Islet precursor cell (in vitro differentiated cells): Measurements from ENCODE around the gene DNAJC5.
A peak's percentile ranks its signal among the peaks of the same experiment; 100 is the strongest.

ENCODE experiments used
- DNase-seq: peaks from one replicate; pipeline ENCODE4 v3.0.0-alpha.2; 2018

The DNAJC5 gene

DNA sequence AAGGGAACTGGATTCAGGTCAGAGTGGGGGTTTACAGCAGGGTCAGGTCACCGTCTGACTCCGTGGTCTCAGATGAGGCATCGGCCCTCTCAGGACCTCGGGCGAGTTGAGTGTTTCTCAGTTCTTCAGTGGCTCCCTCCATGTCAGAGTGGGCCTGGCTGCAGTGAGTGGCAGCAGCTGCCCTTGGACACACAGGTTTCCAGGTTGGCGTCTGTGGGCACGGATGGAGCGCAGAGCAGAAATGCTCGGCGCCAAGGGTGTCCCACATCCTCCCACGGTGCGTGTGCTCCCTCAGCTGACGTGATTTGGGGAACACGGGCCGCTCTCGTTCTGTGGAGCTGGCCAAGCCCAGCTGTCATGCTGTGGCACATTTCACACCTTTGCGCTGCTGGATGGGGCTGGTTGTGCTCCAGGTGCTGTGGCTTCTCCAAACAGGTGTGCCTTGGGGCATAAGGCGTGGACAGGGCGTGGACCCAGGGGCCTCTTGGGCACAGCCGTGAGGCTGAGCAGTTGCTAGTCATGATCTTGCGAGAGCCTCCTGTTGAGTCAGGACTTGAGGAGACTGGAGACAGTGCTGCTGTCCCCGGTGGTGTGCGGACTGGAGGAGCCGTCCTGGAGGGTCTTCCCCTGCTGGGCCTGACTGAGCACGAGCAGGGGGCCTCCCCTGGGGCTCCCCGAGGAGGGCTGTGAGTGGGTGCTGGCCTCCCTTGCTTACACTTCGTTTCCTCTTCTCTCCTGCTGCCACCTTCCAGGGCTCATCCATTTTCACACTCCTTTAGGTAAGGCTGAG is 9.5 kb upstream of the DNAJC5 start:
- DNase-seq: no peak

DNA sequence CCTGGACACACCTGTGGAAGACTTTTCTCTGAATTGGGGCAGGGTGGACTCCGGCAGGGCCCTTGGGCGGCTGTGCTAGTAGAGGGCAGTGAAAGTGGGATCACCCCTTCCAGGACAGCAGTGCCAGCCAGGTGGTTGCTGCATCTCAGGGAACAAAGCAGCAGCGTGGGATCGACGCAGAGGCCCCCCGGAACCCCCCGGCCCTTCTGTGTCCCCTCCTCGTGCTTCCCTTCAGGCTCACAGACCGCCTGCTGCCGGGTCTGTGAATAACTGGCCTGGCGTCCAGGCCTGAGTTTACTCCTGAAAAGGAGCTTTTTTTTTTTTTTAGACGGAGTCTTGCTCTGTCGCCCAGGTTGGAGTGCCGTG is 8.9 kb upstream of the DNAJC5 start:
- DNase-seq: no peak

DNA sequence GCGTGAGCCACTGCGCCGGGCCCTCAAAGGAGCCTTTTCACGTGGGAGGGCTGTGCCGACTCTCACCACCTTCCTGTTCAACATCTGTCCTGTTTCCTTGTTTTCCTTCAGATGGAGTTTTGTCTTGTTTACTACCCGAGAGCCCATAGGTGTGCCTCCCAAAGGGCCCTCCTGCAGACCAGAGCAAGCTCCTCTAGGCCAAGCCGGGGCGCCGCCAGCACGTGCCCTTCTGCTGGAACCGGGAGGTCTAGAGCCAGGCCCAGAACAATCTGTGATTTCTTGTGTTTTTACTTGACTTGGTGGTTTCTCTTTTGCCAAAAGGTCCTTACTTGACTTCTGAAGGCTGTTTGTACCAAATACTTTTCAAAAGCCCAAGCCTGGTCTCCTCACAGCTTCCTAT is 8.0 kb upstream of the DNAJC5 start:
- DNase-seq: no peak

DNA sequence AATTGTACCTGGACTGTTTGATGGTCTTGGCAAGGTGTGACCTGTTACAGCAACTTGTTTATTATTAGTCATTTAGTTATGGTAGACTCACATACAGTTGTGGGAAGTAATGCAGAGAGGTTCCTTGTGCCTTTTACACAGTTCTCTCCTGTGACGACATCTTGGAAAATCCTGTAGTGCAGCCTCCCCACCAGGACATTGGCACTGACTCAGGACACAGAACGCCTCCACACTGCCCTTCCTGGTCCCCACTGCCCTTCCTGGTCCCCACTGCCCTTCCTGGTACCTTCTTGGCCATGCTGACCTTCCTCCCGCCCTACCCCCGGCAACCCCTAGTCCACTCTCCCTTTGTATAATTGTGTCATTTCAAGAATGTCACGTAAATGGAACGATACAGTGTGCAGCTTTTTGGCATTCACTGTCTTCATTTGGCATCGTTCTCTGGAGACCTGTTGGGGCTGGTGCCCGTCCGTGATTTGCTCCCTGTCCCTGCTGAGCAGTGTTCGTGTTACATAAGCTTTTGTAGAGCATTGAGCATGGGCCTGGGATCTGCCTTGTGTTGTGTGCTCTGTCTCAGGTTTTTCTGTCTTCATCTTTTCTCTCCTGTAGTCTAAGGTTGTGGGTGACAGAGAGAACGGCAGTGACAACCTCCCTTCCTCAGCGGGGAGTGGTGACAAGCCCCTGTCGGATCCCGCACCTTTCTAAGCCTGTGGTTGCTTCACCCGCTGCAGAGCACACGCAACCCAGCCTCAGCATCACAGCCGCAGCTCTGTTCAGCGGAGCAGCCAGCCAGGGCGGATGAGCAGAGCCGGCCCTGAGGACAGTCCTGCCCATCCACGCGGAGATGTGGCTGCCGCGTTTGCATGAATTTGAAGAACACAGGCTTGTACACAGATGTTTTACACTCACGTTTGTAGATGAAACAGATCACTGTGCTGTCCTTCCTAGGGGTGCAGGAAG is 5.4 kb upstream of the DNAJC5 start:
- DNase-seq: no peak

DNA sequence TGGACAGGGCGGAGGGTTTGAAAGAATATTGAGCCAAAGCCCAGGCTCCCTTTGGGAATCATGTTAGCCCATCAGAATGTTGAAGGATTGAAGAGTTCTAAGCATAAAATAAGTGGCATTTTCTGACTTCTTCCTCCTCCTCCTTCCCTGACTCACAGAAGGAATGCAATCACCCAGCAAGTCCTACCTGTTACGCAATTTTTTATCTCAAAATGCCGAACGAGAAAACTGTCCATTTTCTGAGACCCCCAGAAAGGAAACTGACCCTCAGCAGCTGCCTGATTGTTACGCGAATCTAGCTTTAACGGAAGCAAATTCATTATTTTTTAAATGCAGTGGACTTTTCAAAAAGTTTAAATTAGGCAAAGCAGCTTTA is 4.7 kb upstream of the DNAJC5 start:
- no peak for DNase-seq

DNA sequence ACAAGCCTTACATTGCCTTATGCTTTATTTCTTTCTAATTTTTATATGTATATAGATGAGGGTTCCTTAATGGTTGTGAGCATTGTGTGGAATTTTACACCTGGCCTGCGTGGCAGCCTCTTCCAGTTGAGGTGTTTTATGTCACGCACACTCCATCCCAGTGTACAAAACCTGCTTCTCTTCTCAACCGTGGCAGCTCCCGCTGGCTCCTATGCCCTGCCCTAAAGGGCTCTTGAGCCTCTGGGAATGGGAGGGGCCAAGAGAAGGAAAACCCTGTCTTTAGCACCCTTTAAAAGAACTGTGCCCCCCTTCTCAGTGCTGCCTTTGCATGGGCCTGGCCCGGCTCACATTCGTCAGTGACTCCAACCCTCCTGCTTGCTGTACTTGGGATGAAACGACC is 4.3 kb upstream of the DNAJC5 start:
- no peak for DNase-seq

DNA sequence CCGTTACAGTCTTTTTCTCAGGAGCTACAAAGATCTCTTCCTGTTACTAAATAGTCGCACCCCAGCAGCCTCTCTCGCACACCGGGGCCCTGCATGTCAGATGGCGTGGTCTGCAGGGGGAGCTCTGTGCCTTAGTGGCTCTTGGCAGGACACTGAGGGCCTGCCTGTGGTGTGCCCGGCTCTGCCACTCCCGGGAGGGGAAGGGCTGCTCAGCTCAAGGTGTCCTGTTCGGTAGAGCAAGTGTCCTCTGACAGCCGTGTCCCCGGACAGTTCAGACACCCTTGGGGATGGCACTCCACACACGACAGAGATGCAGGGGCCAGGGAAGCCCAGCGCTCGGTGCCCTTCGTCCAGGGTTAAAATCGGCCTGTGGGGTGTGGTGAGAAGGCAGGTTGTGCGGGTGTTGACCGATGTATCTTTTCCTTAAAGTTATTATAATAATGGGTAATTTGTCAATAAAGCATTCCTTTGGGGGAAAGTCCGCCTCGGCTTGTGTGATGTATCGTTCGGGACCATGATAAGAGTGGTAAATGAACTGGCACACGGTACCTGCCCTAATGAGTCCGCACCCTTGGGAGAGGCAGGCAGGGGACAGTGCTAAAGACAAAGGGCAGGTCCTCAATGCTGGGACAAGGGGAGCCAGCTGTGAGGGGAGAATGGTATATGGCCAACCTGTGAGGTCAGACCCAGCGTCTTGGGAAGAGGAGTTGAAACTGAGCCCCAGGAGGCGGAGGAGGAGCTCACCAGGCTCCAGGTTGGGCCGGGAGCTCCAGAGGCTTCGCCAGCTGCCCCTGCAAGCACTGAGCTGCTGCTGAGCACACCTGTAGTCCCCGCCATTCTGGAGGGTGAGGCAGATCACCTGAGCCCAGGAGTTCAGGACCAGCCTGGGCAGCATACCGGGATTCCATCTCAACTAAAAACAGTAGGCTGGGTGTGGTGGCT is 3.6 kb upstream of the DNAJC5 start:
- no peak for DNase-seq

DNA sequence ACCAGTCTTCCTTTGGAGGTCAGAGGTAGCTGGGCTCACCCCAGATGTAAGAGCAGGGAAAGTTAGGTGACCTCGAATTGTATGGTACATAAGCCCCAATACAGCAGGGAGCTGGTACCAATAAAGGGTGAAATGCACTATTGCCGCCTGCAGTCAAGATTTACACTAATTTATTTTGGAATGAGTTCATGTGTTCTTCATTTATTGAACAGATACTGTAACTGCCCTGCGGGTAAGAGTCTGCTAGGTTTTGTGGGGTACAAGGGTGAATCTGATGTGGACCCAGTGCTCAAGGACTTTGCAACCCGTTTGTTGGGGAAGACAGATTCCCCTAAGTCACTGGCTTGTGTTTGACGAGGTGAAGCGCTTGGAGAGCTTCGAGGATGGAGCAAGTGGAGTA is 2.5 kb upstream of the DNAJC5 start:
- no peak for DNase-seq

DNA sequence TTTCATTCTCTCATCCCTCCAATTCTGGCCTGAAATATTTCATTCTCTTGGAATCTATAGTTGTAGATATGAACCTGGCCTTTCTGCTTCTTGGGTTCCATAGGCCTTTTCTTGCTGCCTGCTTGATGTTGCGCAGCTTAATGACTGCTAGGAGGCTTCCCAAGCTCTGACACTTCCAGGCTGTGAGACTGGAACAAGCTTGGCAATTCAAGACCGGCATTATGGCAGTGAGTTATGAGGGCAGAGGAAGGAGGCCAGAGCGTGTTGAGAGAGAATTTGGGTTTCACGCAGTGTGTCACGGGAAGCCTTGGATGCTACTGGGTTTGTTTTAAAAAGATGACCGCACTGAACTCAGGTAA is 948 bp upstream of the DNAJC5 start:
- DNase-seq: no peak

DNA sequence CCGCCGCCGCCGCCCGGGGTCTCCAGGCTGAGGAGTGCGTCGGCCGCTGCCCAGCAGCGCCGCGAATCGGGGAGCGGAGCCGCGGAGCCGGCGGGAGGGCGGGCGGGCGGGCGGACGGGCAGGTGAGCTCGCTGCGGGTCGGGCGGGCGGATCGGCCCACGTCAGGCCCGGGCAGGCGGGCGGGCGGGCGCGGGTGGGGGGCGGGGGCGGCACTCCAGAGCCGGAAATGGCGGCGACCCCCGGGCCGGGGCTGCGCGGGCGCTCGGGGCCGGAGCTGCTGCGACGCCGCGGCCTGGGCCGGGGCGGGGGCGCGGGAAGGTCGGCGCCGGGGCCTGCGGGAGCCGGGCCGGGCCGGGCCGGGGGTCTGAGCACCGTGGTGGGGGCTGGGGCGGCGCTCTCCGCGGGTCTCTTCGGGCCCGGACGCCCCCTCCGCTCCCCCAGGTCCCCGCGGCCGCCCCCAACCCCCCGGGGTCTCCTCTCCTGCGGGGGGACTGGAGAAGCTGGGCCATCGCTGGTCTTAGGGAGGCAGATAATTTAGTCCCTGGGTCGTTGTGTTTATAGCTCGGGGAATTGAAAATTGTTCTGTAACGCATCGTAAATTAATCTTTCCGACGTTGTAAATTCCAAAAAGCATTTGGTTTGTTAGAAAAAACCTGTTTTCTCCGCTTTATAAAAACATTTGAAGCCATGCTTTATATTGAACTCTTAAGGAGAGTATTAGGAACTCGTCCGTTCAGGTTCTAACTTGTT is 451 bp downstream of the DNAJC5 start:
- no peak for DNase-seq

DNA sequence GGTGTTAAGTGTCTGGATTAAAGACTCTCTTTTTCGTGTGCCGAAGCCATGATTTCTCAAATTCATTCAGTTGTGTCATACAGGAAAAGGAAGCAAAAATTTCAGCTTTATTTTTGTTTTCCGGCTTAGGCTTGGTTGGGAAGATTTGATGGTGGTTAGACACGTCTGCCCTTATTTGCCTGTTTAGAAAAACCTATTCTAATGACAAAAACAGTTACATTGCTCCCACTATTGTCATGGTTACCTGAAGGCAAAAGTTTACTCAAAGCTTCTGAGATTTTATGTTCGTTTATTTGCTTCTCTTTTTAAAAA is 982 bp downstream of the DNAJC5 start:
- no peak for DNase-seq

DNA sequence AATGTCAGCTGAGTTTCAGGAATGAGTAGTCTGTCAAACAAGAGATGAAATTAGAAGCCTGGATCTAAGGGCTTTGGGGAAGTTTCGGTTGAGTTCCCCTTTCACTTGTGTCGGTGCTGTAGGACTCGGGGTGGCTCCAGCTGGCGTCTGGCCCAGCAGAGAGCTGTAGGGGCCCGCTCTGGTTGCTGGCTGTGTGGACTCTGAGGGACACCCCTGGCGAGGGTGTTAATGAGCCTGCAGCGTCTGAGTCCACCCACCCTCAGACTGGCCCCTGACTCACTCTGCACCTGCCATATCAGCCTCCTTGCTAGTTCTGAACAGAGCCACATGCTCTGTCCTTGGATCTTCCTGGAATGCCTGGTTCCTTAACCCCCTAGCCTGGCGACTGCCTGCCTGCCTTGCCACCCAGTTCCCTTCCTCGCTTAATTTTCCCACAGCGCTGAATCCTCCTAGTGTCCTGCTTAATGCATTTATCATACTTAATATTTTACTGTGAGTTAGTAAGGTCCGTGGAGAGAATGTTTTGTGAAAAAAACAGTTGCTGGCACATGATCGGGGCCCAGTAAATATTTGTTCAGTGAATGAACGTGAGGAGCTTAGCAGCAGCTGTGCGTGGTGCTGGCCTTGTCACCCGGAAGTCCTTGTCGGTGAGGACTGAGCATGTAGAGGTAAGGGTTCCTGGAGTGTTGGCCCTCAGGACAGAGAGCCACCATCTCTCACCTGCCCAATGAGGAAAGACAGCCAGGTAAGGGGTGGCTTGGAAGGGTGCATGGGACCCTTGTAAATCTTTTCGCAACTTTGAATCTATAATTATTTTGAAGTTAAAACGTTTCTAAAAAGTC is 1.6 kb downstream of the DNAJC5 start:
- peak; percentile 60 for DNase-seq

DNA sequence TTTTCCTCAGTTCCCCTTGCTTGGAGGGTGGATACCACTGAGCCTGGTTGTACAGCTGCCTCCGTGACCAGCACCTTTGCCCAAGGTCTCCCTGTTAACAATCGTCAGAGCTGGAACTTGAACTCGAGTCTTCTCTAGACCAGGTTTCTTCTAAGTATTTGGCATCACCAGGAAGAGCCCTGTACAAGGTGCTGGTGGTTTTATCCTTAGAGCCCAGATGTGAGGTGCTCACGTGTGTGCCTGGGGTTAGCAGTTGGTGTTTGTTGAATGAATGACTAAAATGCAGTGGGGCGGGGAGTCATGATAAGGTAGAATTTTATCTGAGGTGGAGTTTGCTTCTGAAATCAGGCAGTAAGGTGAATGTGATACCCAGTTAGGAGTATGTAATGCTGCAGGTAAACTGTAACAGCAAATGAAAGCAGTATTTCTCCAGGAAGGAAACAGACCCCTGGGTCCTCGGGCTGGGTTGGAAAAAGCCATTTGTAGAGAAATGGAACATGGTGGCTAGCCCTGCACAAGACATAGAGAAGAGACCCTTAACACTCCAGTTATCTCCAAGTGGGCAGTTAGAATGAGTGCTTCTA is 3.1 kb downstream of the DNAJC5 start:
- DNase-seq: no peak

DNA sequence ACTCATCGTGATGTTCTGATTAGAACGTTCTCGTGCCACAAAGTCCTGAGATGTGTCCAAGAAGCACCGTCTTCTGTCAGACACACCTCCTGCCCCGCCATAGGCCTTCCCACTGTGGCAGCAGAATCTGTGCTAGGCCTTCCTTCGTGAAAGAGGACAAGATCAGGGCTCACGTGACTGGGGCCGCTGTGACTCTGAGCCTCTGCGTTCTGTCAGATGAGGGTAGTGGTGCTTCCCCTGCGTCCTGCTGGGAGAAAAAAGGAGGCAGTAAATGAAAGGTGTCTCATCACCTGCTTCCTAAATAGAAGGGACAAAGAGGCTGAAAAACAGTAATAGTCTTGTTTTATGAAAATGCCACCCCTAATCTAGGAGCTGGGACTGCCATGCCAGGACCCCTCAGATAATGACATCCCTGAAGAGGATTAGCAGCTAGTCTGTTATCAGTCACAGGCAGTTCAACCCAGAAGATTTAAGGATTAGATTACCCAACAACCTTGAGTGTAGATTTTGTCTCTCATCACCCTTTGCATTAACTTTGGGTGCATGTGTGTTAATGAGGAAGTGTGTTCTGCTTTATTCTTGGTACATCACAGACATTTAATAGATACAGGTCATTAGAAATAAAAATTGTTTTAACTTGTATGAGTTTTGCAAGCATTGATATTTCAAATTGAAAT is 4.1 kb downstream of the DNAJC5 start:
- no peak for DNase-seq

DNA sequence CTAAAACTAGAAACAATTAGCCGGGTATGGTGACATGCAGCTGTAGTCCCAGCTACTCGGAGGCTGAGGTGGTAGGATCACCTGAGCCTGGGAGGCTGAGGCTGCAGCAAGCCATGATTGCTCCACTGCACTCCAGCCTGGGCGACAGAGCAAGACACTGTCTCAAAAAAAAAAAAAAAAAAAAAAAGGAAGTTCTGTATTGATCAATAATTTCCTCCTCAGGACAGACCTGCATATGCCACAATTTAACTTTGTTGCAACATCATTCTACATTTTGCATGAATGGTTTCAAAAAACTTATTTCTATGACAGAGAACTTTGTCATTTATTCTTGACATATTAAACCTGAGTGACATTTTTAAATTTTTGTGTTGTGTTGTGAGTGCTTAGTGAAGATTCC is 5.5 kb downstream of the DNAJC5 start:
- no peak for DNase-seq

DNA sequence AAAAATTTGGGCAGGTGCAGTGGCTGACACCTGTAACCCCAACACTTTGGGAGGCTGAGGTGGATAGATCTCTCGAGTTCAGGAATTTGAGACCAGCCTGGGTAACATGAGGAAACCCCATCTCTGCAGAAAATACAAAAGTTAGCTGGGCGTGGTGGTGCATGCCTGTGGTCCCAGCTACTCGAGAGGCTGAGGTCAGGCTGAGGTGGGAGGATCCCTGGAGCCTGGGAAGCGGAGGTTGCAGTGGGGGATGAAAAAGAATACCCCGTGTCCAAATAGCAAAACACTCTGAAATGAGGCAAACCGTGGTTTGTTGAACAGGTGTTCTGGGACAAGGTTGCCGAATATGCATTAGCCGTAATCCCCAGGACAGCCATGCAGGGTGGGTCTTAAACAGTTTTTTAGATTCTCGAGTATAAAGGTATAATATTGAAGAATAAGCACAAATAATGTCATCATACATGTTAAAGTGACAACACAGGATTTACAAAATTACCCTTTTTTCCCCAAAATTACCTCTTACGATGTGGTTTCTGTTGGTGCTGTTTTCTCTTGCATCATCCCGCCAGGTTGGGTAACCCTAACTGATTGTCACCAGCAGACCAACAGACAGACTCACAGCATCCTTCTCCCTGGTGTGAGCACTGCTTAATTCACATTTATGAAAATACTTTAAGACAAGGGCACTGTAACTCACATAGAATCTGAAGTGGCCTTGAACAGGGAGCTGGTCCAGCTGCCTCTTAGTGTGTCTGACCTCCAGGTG is 9.1 kb downstream of the DNAJC5 start:
- no peak for DNase-seq

DNA sequence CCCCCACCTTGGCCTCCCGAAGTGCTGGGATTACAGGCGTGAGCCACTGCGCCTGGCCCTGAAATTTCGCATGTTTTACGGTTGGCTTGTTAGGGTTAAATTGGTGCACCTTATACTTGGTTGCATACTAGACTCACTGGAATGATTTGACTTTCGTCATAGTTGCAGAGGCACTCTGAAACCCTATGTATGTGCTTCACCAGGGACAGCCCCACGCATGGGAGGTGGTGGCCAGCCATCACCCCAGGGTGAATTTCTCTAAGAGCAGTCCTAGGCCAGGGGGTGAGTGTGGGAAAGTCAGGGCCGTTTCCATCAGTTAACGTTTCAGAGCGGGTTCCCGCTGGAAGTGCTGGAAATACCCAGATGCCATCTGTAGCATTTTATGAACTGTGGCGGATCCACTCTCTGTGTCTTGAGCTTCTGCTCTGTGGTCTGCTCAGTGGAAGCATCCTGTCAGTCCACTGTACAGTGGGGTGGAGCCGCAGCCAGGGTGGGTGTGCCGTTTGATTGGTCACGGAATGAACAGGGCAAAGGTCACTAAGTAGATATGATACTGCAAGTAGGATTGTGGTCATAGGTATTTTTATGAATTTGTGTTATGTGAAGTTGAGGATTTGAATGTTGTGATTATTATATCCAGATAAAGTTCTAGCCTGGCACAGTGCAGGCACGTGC is 13.2 kb downstream of the DNAJC5 start:
- DNase-seq: no peak

DNA sequence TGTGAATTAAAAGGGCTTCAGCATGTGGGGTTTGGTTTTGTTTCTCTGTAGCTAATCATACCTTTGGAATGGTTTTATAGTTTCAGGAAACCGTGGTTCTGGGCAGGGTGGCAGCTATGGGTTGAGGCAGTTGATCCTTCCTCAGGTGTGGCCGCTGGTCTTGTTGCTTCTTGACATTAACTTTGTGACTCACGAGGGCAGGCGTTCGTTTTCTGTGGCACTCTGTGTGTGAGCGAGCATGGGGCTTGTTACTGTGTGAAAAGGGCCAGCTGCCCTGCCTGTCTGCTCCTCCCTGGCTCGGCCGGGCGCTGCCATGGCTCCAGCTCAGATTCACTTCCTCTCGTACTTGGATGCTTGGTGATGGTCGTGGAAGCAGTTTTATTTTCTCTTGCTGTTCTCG is 16.2 kb downstream of the DNAJC5 start:
- DNase-seq: no peak

DNA sequence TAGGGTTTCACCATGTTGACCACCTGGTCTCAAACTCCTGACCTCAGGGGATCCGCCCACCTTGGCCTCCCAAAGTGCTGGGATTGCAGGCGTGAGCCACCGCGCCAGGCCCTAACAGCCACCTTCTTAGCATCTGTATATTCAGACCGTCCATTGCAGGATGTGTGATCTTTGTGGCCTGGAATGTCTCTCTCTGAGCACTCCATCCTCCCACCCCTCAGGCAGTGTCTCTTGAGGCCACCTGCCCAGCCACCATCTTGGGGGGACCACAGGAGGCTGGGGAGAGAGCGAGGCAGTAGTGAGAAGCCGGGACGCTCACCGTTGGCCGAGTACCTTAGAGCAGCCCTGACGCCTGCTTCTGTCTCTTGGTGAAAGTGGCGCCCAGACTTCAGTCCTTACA is 18.8 kb downstream of the DNAJC5 start:
- no peak for DNase-seq
